Kidney epithelial cell (primary cell): ENCODE data around the gene ARHGEF33. TPM values are rescaled to one million over a fixed set of nuclear protein-coding genes. Genes with fewer than 3 reads are reported as not detected.

Experiments used
- DNase-seq: peaks from one replicate; pipeline ENCODE4 v3.0.0-alpha.2; 2010; ENCODE audit warnings: low read depth
- H3K27me3 ChIP-seq: 2 replicates; pipeline ENCODE4 v1.6.0; 2011; ENCODE audit warnings: low read length; ENCODE audit not compliant: control insufficient read depth, insufficient read depth
- H3K36me3 ChIP-seq: 2 replicates; pipeline ENCODE4 v1.5.1; 2011; ENCODE audit warnings: low read length; ENCODE audit not compliant: control insufficient read depth, insufficient read depth
- H3K4me3 ChIP-seq: 2 replicates; pipeline ENCODE4 v1.5.1; 2011; ENCODE audit warnings: low read depth, mild to moderate bottlenecking, control low read depth, low read length
- total RNA-seq: library from RNA; depleted of rRNA; stranded (reverse); fragments of >200 nt; gene quantifications from 2 replicates; pipeline ENCODE4 v1.2.3, GENCODE V29; 2015
- TF ChIP-seq, protein P1 (sequence below): IDR thresholded peaks from 2 replicates; pipeline ENCODE4 v1.5.1; 2011; ENCODE audit warnings: mild to moderate bottlenecking, moderate library complexity, low read length, control low read depth, inconsistent platforms; ENCODE audit not compliant: insufficient read depth, poor library complexity, severe bottlenecking

Gene ARHGEF33
- total RNA-seq, 1 donor from 2014 or later: 0.46 TPM

DNA sequence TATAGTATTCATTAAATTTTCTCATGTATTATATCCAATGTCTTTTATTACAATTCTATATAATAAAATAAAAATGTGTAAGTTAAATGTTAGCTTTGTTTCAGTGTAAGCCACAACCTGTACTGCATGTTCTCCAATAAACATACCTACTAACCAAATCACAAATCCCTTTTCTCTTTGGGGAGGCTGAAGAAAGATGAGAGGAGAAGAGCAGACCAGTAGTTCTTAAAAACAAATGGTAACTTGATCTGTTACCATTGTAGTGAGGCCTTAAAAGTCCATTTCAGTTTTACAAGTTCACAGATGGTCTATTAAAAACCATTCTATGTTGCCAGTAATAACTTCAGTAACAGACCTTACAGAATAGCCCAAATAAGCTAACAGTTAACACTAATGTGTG lies 130.7 kb downstream of the ARHGEF33 start:
- TF ChIP-seq, protein P1, sequence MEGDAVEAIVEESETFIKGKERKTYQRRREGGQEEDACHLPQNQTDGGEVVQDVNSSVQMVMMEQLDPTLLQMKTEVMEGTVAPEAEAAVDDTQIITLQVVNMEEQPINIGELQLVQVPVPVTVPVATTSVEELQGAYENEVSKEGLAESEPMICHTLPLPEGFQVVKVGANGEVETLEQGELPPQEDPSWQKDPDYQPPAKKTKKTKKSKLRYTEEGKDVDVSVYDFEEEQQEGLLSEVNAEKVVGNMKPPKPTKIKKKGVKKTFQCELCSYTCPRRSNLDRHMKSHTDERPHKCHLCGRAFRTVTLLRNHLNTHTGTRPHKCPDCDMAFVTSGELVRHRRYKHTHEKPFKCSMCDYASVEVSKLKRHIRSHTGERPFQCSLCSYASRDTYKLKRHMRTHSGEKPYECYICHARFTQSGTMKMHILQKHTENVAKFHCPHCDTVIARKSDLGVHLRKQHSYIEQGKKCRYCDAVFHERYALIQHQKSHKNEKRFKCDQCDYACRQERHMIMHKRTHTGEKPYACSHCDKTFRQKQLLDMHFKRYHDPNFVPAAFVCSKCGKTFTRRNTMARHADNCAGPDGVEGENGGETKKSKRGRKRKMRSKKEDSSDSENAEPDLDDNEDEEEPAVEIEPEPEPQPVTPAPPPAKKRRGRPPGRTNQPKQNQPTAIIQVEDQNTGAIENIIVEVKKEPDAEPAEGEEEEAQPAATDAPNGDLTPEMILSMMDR: no peak
- DNase-seq: no peak
- H3K4me3 ChIP-seq: no peak overlapping the region
- no peaks in the 10 kb centered on the region for H3K36me3 ChIP-seq
- H3K27me3 ChIP-seq: no peaks in the 10 kb centered on the region

DNA sequence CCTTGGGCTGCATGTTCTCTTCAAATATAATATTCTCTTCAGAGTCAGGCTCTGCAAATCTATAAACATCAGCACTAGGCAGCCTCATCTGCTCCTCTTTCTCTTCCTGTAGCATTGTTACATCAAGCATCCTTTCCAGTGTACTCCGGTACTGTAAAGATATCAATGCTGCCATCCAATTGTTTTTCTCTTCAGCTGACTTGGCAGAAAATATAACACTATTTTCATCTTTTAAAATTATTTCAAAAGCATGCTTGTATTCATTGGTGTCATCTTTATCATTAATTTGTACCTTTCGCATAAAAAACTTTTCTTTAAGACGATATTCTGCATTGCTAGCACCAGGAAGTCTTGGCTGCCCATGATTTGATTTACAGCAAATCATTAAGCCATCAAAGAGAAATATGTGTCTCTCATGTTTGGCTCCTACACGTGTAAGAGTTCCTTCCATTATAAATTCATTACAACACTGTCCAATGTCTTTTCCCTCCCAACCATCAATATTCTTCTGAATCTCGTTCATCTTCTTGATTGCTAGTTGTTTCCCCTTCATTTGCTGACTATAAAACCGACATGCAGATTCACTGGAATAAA lies 133.1 kb downstream of the ARHGEF33 start:
- Histone ChIP-seq H3K27me3 (no peaks in the 10 kb centered on the region), H3K36me3 (no peaks in the 10 kb centered on the region), H3K4me3 (no peak overlapping the region)
- TF ChIP-seq, protein P1: no peak
- no peak for DNase-seq

DNA sequence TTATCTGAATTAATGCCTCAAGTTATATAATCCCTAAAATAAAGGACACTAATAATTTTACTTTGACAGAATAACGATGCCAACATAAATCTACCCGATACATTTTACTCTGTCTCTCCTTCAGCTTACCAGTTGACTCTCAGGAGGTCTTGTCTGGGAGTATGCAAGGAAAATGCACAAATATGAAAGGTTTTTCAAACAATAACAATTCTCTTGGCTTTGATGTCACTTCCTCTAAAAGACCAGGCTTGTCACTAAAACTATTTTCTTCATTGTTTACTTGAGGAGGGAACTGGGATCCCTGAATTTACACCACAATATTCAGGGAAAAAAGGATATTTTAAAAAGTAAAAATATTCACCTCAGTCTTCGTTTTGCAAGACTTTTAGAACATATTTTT lies 134.0 kb downstream of the ARHGEF33 start:
- TF ChIP-seq, protein P1: no peak
- DNase-seq: no peak
- no peaks in the 10 kb centered on the region for H3K36me3 ChIP-seq
- no peaks in the 10 kb centered on the region for H3K27me3 ChIP-seq
- H3K4me3 ChIP-seq: no peak overlapping the region

DNA sequence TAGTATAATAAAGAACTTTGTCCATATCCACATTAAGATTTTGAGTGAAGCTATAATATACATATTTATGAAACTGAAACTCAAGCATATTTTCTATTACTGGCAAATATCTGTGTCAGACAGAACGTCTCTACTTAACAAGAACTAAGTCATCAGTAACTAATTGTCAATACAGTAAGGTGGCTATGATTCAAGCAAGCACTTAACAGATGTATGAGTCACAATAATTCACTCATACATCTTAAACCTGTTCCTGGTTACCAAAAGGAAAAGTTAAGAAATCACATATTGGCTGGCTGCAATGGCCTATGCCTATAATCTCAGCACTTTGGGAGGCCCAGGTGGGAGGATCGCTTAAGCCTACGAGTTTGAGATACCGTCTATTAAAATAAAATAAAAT lies 135.2 kb downstream of the ARHGEF33 start:
- no peaks in the 10 kb centered on the region for H3K27me3 ChIP-seq
- H3K4me3 ChIP-seq: no peak overlapping the region
- no peaks in the 10 kb centered on the region for H3K36me3 ChIP-seq
- DNase-seq: peak; percentile 34
- TF ChIP-seq, protein P1: no peak

Other genes with a start within 250 kb of the ARHGEF33 start
- 10.1 and 11.1 TPM in 2 replicates for gene GALM, start 223.8 kb upstream of the ARHGEF33 start, total RNA-seq
- gene SRSF7, start 138.5 kb upstream of the ARHGEF33 start, total RNA-seq: 67.6 and 73.8 TPM in 2 replicates
- 3.7 and 7.1 TPM in 2 replicates for gene GEMIN6, start 111.7 kb upstream of the ARHGEF33 start, total RNA-seq
- gene DHX57, start 13.9 kb upstream of the ARHGEF33 start, total RNA-seq: 12.5 and 15.1 TPM in 2 replicates
- 14.1 and 22.7 TPM in 2 replicates for gene MORN2, start 13.9 kb upstream of the ARHGEF33 start, total RNA-seq
- 16.4 and 18.7 TPM in 2 replicates for gene SOS1, start 231.2 kb downstream of the ARHGEF33 start, total RNA-seq